ENCODE measurements around the gene LMX1A.

- TF ChIP-seq EZH2 (IDR thresholded peaks at IDR 0.05), result no peak
- no peak for TF ChIP-seq CTCF (IDR thresholded peaks at IDR 0.05)
- TF ChIP-seq EZH2phosphoT487 (IDR thresholded peaks at IDR 0.05), result no peak
These were observed 30.9 kb downstream of the LMX1A start for GRCh38 chr1:165325460-165326203.
